Thyroid gland (tissue), 4 donors: Measurements from ENCODE around the gene WEE1.
A peak's percentile ranks its signal among the peaks of the same experiment; 100 is the strongest.

Experiments
- POLR2A ChIP-seq, 2 donors: fragments of 450-650 bp; IDR thresholded peaks; one replicate each; pipeline ENCODE4 v1.6.1; 2017; ENCODE audit warnings: antibody characterized with exemption in 2 of 2, mild to moderate bottlenecking in 2 of 2, moderate library complexity in 1 of 2
- TF ChIP-seq, protein P1 (sequence below), 6 experiments: fragments of 200-600 bp in 3 of 6; fragments of 450-650 bp in 3 of 6; sonication (generic) in 3 of 6; IDR thresholded peaks; one replicate each; pipeline ENCODE4 v1.5.1; 2016 to 2019; ENCODE audit warnings: antibody characterized with exemption in 6 of 6, mild to moderate bottlenecking in 2 of 6, inconsistent platforms in 1 of 6, moderate library complexity in 1 of 6

DNA sequence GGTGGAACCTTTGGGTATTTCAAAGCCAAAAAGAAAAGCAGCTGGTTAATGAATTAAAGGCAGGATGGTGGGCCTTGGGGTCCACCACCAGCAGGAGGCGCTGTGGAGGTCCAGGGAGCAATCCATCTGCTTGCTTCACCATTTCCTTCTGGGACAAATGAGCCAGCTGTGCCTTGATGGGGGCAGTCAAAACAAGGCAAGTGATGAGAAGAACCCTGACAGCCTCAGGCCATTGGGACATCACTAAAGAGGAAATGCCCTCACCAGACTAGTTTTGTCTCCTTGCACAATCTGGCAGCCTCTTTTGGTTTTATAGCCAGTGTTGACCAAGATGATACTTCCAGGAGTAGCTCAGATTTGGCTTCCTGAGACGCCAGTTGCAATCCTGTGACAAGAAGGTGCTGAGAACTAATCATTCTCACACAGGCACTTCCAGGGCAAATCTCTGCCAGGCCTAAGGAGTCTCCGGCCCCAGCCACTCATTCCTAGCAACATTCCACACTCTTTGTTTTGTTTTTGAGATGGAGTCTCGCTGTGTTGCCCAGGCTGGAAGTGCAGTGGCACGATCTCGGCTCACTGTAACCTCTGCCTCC lies 38.2 kb upstream of the WEE1 start:
- TF ChIP-seq, protein P1, sequence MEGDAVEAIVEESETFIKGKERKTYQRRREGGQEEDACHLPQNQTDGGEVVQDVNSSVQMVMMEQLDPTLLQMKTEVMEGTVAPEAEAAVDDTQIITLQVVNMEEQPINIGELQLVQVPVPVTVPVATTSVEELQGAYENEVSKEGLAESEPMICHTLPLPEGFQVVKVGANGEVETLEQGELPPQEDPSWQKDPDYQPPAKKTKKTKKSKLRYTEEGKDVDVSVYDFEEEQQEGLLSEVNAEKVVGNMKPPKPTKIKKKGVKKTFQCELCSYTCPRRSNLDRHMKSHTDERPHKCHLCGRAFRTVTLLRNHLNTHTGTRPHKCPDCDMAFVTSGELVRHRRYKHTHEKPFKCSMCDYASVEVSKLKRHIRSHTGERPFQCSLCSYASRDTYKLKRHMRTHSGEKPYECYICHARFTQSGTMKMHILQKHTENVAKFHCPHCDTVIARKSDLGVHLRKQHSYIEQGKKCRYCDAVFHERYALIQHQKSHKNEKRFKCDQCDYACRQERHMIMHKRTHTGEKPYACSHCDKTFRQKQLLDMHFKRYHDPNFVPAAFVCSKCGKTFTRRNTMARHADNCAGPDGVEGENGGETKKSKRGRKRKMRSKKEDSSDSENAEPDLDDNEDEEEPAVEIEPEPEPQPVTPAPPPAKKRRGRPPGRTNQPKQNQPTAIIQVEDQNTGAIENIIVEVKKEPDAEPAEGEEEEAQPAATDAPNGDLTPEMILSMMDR (IDR thresholded peaks at IDR 0.05), result peak; percentile 12 to 63 (median 44)
- no peak for TF ChIP-seq POLR2A (IDR thresholded peaks at IDR 0.05)
